HCT116 (cell line): ENCODE measurements around the gene PPP1R3C. TPM values are rescaled to one million over a fixed set of nuclear protein-coding genes. Genes with fewer than 3 reads are reported as not detected.

Experiments
- ATAC-seq: fragments of 200-7000 bp; cut with Tn5 transposase; 2 replicates; pipeline ENCODE4 v1.9.1; 2020; ENCODE audit warnings: mild to moderate bottlenecking, moderate library complexity
- BruUV-seq: library from RNA; stranded (reverse); fragments of 400-500 nt; replicated peaks from 2 replicates; lab custom pipeline; 2021; lab: Mats Ljungman, UMichigan
- CTCF ChIA-PET: fragments of 300-600 bp; sonication (Branson Sonifier 250); formaldehyde crosslinking; loops from one replicate; lab custom pipeline; 2021; ENCODE audit warnings: antibody characterized with exemption; lab: Charles Lee
- POLR2A ChIA-PET: fragments of 300-600, 350-600 bp; sonication (Branson Sonifier 250); formaldehyde crosslinking; loops from one replicate; lab custom pipeline; 2021; ENCODE audit warnings: antibody characterized with exemption; lab: Charles Lee
- RAD21 ChIA-PET, 2 experiments: fragments of 300-600 bp; sonication (Branson Sonifier 250); formaldehyde crosslinking; loops; one replicate each; lab custom pipeline; 2023; ENCODE audit warnings: low total read pairs in 2 of 2; ENCODE audit not compliant: uncharacterized antibody in 2 of 2, unreplicated experiment in 2 of 2, low non-redundant PET in 1 of 2; lab: Charles Lee
- DNase-seq: peaks from one replicate; pipeline ENCODE4 v3.0.0-alpha.2; 2010; ENCODE audit warnings: low read depth, low spot score
- H2AFZ ChIP-seq: fragments of 200-600 bp; shearing (Covaris generic), sonication (generic); 2 replicates; pipeline ENCODE4 v1.6.1; 2017; ENCODE audit warnings: low read depth, mixed run types, mixed read lengths, antibody characterized with exemption, low read length; ENCODE audit not compliant: poor library complexity, severe bottlenecking
- H3K27ac ChIP-seq: 2 replicates; pipeline ENCODE4 v1.5.1; 2012; ENCODE audit warnings: low read depth, low read length
- H3K27me3 ChIP-seq: fragments of 200-600 bp; sonication (generic); 2 replicates; pipeline ENCODE4 v1.6.1; 2016; ENCODE audit warnings: mixed run types, low read length, mixed read lengths; ENCODE audit not compliant: insufficient read depth
- H3K36me3 ChIP-seq, 2 experiments: fragments of 200-500 bp in 1 of 2; fragments of 200-600 bp in 1 of 2; sonication (Bioruptor generic) in 1 of 2; sonication (generic) in 1 of 2; 2 replicates each; pipeline versions ENCODE4 v1.5.1 to v1.6.1; 2014 to 2016; ENCODE audit warnings: low read length in 2 of 2, inconsistent platforms in 1 of 2, mixed read lengths in 1 of 2, mixed run types in 1 of 2; ENCODE audit not compliant: insufficient read depth in 2 of 2, control insufficient read depth in 1 of 2
- H3K4me1 ChIP-seq, 2 experiments: fragments of 200-600 bp in 1 of 2; sonication (generic) in 1 of 2; 2 replicates each; pipeline versions ENCODE4 v1.5.1 to v1.6.1; 2012 to 2017; ENCODE audit warnings: low read length in 2 of 2, inconsistent platforms in 1 of 2, mild to moderate bottlenecking in 1 of 2, mixed read lengths in 1 of 2, mixed run types in 1 of 2, moderate library complexity in 1 of 2; ENCODE audit not compliant: insufficient read depth in 2 of 2, control insufficient read depth in 1 of 2
- H3K4me2 ChIP-seq: fragments of 200-600 bp; sonication (generic); 2 replicates; pipeline ENCODE4 v1.6.1; 2017; ENCODE audit warnings: mixed run types, low read length, mixed read lengths
- H3K4me3 ChIP-seq, 2 experiments: fragments of 200-600 bp in 1 of 2; sonication (generic) in 1 of 2; replicated peaks in 1 of 2; 2 replicates each; pipeline ENCODE4 v1.5.1; 2011 to 2016; ENCODE audit warnings: low read length in 2 of 2, control low read depth in 1 of 2, low read depth in 1 of 2, mild to moderate bottlenecking in 1 of 2, mixed read lengths in 1 of 2, mixed run types in 1 of 2
- H3K79me2 ChIP-seq: fragments of 200-600 bp; sonication (generic); 2 replicates; pipeline ENCODE4 v1.6.1; 2017; ENCODE audit warnings: mild to moderate bottlenecking, mixed run types, low read length, moderate library complexity, mixed read lengths; ENCODE audit not compliant: insufficient read depth
- H3K9ac ChIP-seq: fragments of 200-600 bp; sonication (generic); 2 replicates; pipeline ENCODE4 v1.6.1; 2016; ENCODE audit warnings: low read length, mixed read lengths
- H3K9me2 ChIP-seq: fragments of 200-600 bp; sonication (generic), shearing (Covaris generic); 2 replicates; pipeline ENCODE4 v1.6.1; 2017; ENCODE audit warnings: mixed run types, mild to moderate bottlenecking, moderate library complexity; ENCODE audit not compliant: insufficient read depth
- H3K9me3 ChIP-seq, 2 experiments: fragments of 200-500 bp in 1 of 2; fragments of 200-600 bp in 1 of 2; sonication (Bioruptor generic) in 1 of 2; sonication (generic) in 1 of 2; 2 replicates each; pipeline ENCODE4 v1.6.1; 2014 to 2017; ENCODE audit warnings: low read length in 2 of 2, mixed read lengths in 2 of 2, inconsistent platforms in 1 of 2, low read depth in 1 of 2, mild to moderate bottlenecking in 1 of 2, mixed run types in 1 of 2, moderate library complexity in 1 of 2; ENCODE audit not compliant: control insufficient read depth in 1 of 2, insufficient read depth in 1 of 2
- H4K20me1 ChIP-seq: fragments of 200-600 bp; sonication (generic), shearing (Covaris generic); 2 replicates; pipeline ENCODE4 v1.6.1; 2017; ENCODE audit warnings: mixed run types, mild to moderate bottlenecking, moderate library complexity; ENCODE audit not compliant: insufficient read depth
- CBX3 ChIP-seq: IDR thresholded peaks from 2 replicates; pipeline ENCODE4 v1.6.1; 2012; ENCODE audit warnings: low read depth
- CTCF ChIP-seq, 3 experiments: fragments of 200-600 bp in 1 of 3; sonication (generic) in 1 of 3; IDR thresholded peaks in 2 of 3; conservative IDR thresholded peaks in 1 of 3; 2 replicates each; pipeline ENCODE4 v1.5.1; 2012 to 2017; ENCODE audit warnings: low read depth in 2 of 3, low read length in 2 of 3, antibody characterized with exemption in 1 of 3, borderline replicate concordance in 1 of 3, control low read depth in 1 of 3, mild to moderate bottlenecking in 1 of 3, mixed read lengths in 1 of 3, mixed run types in 1 of 3, moderate library complexity in 1 of 3; ENCODE audit not compliant: insufficient read depth in 1 of 3
- EGR1 ChIP-seq: IDR thresholded peaks from 2 replicates; pipeline ENCODE4 v1.6.1; 2012; ENCODE audit warnings: low read depth
- EZH2 ChIP-seq: fragments of 200-600 bp; sonication (generic); IDR thresholded peaks from 2 replicates; pipeline ENCODE4 v1.6.1; 2017; ENCODE audit warnings: antibody characterized with exemption, mixed run types
- FOSL1 ChIP-seq: IDR thresholded peaks from 2 replicates; pipeline ENCODE4 v1.6.1; 2012; ENCODE audit warnings: low read depth
- MAX ChIP-seq: IDR thresholded peaks from 2 replicates; pipeline ENCODE4 v1.6.1; 2012
- POLR2A ChIP-seq: IDR thresholded peaks from 2 replicates; pipeline ENCODE4 v1.7.0; 2011; ENCODE audit warnings: borderline replicate concordance; ENCODE audit not compliant: insufficient read depth, insufficient read length; ENCODE audit errors: extremely low read depth
- POLR2AphosphoS5 ChIP-seq: IDR thresholded peaks from 2 replicates; pipeline ENCODE4 v1.6.1; 2011; ENCODE audit warnings: mild to moderate bottlenecking, low read depth, low read length, moderate library complexity
- RAD21 ChIP-seq: IDR thresholded peaks from 2 replicates; pipeline ENCODE4 v1.6.1; 2012; ENCODE audit warnings: low read depth, mild to moderate bottlenecking
- SIN3A ChIP-seq: IDR thresholded peaks from 2 replicates; pipeline ENCODE4 v1.6.1; 2012; ENCODE audit warnings: low read depth
- SP1 ChIP-seq: IDR thresholded peaks from 2 replicates; pipeline ENCODE4 v1.6.1; 2012; ENCODE audit warnings: low read depth
- SRF ChIP-seq: IDR thresholded peaks from 2 replicates; pipeline ENCODE4 v1.6.1; 2012; ENCODE audit warnings: low read depth
- YY1 ChIP-seq: IDR thresholded peaks from 2 replicates; pipeline ENCODE4 v1.6.1; 2011; ENCODE audit warnings: low read length, low read depth, moderate library complexity, mild to moderate bottlenecking; ENCODE audit not compliant: insufficient replicate concordance; ENCODE audit errors: extremely low read depth
- ZFX ChIP-seq: fragments of 450-650 bp; IDR thresholded peaks from 2 replicates; pipeline ENCODE4 v1.6.1; 2017
- intact Hi-C: fragments of 100-400 bp; cut with micrococcal nuclease; formaldehyde crosslinking; loops from 2 replicates; pipeline ENCODE4 v1.10.0; 2022
- total RNA-seq: library from RNA; stranded (reverse); gene quantifications from one replicate; pipeline ENCODE4 v1.2.1, GENCODE V29; 2021; ENCODE audit not compliant: unreplicated experiment

PPP1R3C gene
- total RNA-seq, 1 experiment from 2014 or later = 0.20 TPM

GRCh38 chr10:91635401-91636400, 2.8 kb upstream of the PPP1R3C start:
- ChIA-PET CTCF (interaction anchor here (0.9 to 3.9 kb wide), 21 partner anchors 9 to 724 kb away, joined by 3 to 25 read pairs (median 5); no protein-coding TSS in a partner anchor), POLR2A (no interaction called here), RAD21 (interaction anchor here (1.0 to 1.9 kb wide), 4 partner anchors 83 to 337 kb away, joined by 3 to 9 read pairs (median 4); no protein-coding TSS in a partner anchor)
- Histone ChIP-seq H3K9me3 (no peaks in the 10 kb centered on the region), H3K9me2 (no peaks in the 10 kb centered on the region), H4K20me1 (no peaks in the 10 kb centered on the region), H3K79me2 (no peaks in the 10 kb centered on the region), H3K9ac (no peak overlapping the region), H3K27me3 (no peaks in the 10 kb centered on the region), H3K4me1 (no peaks in the 10 kb centered on the region), H3K4me3 (no peak overlapping the region), H3K36me3 (no peaks in the 10 kb centered on the region), H2AFZ (peak overlapping the region; percentile 87), H3K4me2 (no peak overlapping the region), H3K27ac (no peak overlapping the region)
- intact Hi-C loops = loop anchor here (1.0 to 10.0 kb wide), 5 partner anchors 83 to 721 kb away; no protein-coding TSS in a partner anchor
- no TSS peak for BruUV-seq
- ATAC-seq (peak; percentile 95), DNase-seq (peak; percentile 69)
- no peak for TF ChIP-seq SP1
- no peak for TF ChIP-seq EGR1
- no peak for TF ChIP-seq POLR2AphosphoS5
- TF ChIP-seq POLR2A = no peak
- TF ChIP-seq EZH2 = no peak
- peak; percentile 64; the same call in 1 of the 2 replicates for TF ChIP-seq CBX3
- TF ChIP-seq YY1 = peak; percentile 32
- TF ChIP-seq SIN3A = no peak
- TF ChIP-seq MAX = peak; percentile 41
- peak; percentile 73 to 83 (median 77) for TF ChIP-seq CTCF (IDR thresholded peaks at IDR 0.05 in 2 of 3, conservative IDR thresholded peaks at IDR 0.05 in 1 of 3; ENCODE audit: borderline replicate concordance in 1 of 3, insufficient read depth in 1 of 3, low read depth in 2 of 3, low read length in 2 of 3)
- no peak for TF ChIP-seq SRF
- no peak for TF ChIP-seq ZFX
- TF ChIP-seq FOSL1 = no peak
- peak; percentile 87 for TF ChIP-seq RAD21
